HepG2 (cell line): ENCODE measurements around the gene CCDC183. TPM values are rescaled to one million over a fixed set of nuclear protein-coding genes. Genes with fewer than 3 reads are reported as not detected.

Source experiments
- AFF4 ChIP-seq: sonication (generic); formaldehyde crosslinking; IDR thresholded peaks from 2 replicates; pipeline ENCODE4 v1.4.0; 2020; ENCODE audit warnings: missing genetic modification reagents
- KDM2A ChIP-seq: sonication (generic); formaldehyde crosslinking; IDR thresholded peaks from 2 replicates; pipeline ENCODE4 v1.4.0; 2020; ENCODE audit warnings: low read depth, missing genetic modification reagents, borderline replicate concordance
- LRRFIP1 ChIP-seq: sonication (generic); formaldehyde crosslinking; conservative IDR thresholded peaks from 2 replicates; pipeline ENCODE4 v1.4.0; 2020; ENCODE audit warnings: missing genetic modification reagents
- MLX ChIP-seq: IDR thresholded peaks from 2 replicates; pipeline ENCODE4 v1.6.1; 2016
- RFX3 ChIP-seq: IDR thresholded peaks from 2 replicates; pipeline ENCODE4 v1.6.1; 2016; ENCODE audit warnings: missing biosample characterization, missing genetic modification reagents
- ZNF280B ChIP-seq: sonication (generic); formaldehyde crosslinking; IDR thresholded peaks from 2 replicates; pipeline ENCODE4 v1.5.0; 2020; ENCODE audit warnings: missing genetic modification reagents, mild to moderate bottlenecking, borderline replicate concordance
- ZNF318 ChIP-seq: sonication (generic); formaldehyde crosslinking; IDR thresholded peaks from 2 replicates; pipeline ENCODE4 v1.4.0; 2020; ENCODE audit warnings: mild to moderate bottlenecking, missing genetic modification reagents
- ZNF333 ChIP-seq: sonication (generic); formaldehyde crosslinking; IDR thresholded peaks from 2 replicates; pipeline ENCODE4 v1.4.0; 2020; ENCODE audit warnings: mild to moderate bottlenecking, missing genetic modification reagents, borderline replicate concordance
- ZNF362 ChIP-seq: sonication (generic); formaldehyde crosslinking; IDR thresholded peaks from 2 replicates; pipeline ENCODE4 v1.4.0; 2020; ENCODE audit warnings: missing genetic modification reagents, mild to moderate bottlenecking, borderline replicate concordance
- ZSCAN20 ChIP-seq: sonication (generic); formaldehyde crosslinking; IDR thresholded peaks from 2 replicates; pipeline ENCODE4 v1.4.0; 2020; ENCODE audit warnings: missing genetic modification reagents, mild to moderate bottlenecking, borderline replicate concordance
- polyA plus RNA-seq, 8 experiments: library from polyadenylated mRNA; depleted of rRNA in 3 of 8; stranded (reverse) in 7 of 8; unstranded in 1 of 8; fragments of >200 nt; fragmentation: Illumina TruSeq in 4 of 8; extraction: Trizol in 4 of 8; gene quantifications; 2 replicates each; pipeline versions ENCODE4 v1.2.1 to v1.2.3, GENCODE V29; 2011 to 2016; ENCODE audit warnings: low read depth in 4 of 8, missing spikeins in 1 of 8, mixed read lengths in 1 of 8; ENCODE audit not compliant: insufficient read depth in 1 of 8
- total RNA-seq, 5 experiments: library from RNA; depleted of rRNA; stranded (reverse); fragments of >200 nt; fragmentation: Illumina TruSeq; extraction: Trizol; gene quantifications; 2 replicates each; pipeline ENCODE4 v1.2.3, GENCODE V29; 2016; ENCODE audit warnings: low read depth in 1 of 5

CCDC183 gene
- total and polyA plus RNA-seq, 2 of the 13 experiments (the other 11 are each of a cell fraction or from before 2014, with no cell fraction given): 5.0 to 66.4 TPM

GRCh38 chr9:136796238-136796774, at the start of gene CCDC183 (continued):
- TF ChIP-seq KDM2A (CRISPR knock-in tag) (no peak), ZNF362 (CRISPR knock-in tag) (no peak), MLX (no peak), RFX3 (CRISPR knock-in tag) (no peak), ZNF318 (CRISPR knock-in tag) (no peak), ZNF333 (CRISPR knock-in tag) (no peak), ZSCAN20 (CRISPR knock-in tag) (no peak), LRRFIP1 (CRISPR knock-in tag) (no peak), AFF4 (CRISPR knock-in tag) (no peak), ZNF280B (no peak)
